ENCODE results near the gene PCDHGA4. TPM values are rescaled to one million over a fixed set of nuclear protein-coding genes. Genes with fewer than 3 reads are reported as not detected.
"Not testable (repeated sequence)": the region's sequence is repeated elsewhere in the genome, so short reads cannot be mapped to it uniquely, and the experiment has no call there.

PCDHGA4 gene
- total and polyA plus RNA-seq, 2 donors from 2014 or later: 0.13 to 3.9 TPM

DNA sequence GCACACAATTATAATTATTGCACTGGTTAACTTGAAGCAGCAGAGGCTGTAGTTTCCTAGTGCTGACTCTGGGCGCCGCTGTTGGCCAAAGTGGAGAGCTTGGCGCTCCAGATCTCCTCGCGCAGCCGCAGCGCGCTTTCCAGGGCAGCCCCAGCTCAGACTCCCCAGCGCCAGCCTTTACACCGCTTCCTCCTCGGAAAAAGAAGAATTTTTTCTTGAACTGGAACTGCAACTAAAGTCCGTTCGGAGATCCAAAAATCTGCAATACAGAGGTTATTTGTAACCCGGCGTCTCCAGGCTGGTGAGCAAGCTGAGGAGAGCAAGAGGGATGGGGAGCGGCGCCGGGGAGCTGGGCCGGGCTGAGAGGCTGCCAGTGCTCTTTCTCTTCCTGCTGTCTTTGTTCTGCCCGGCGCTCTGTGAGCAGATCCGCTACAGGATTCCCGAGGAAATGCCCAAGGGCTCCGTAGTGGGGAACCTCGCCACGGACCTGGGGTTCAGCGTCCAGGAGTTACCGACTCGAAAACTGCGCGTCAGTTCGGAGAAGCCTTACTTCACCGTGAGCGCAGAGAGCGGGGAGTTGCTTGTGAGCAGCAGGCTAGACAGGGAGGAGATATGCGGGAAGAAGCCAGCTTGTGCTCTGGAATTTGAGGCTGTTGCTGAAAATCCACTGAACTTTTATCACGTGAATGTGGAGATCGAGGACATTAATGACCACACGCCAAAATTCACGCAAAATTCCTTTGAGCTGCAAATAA lies 32.9 kb downstream of the PCDHGA4 start, which contains the start of gene PCDHGB4:
Gene PCDHGB4 (plus strand): TSS at position 142 of the 755 bp plus-strand sequence. CDS start 187 bp downstream, at position 329.
- H3K27ac ChIP-seq (ENCODE audit: low read depth in 2 of 2, low read length in 2 of 2); FAIRE-seq; H3K36me3 ChIP-seq (ENCODE audit: control insufficient read depth in 2 of 3, insufficient read depth in 3 of 3, low read length in 3 of 3); intact Hi-C loops (cut with DNase I); H3K27me3 ChIP-seq (ENCODE audit: control insufficient read depth, insufficient read depth, low read length); H3K4me1 ChIP-seq (ENCODE audit: control insufficient read depth in 2 of 3, insufficient read depth in 2 of 3, low read depth in 1 of 3, low read length in 3 of 3); H3K9ac ChIP-seq (ENCODE audit: low read length in 3 of 3): not testable (repeated sequence)
- TF ChIP-seq CTCF (IDR thresholded peaks at IDR 0.05; ENCODE audit: borderline replicate concordance, extremely low read depth, insufficient read depth): peak; percentile 28
- DNase-seq: peak in 3 of 5 donors; percentile 29 to 48 (median 33)
- Histone ChIP-seq H3K4me3 (ENCODE audit: low read length in 3 of 3) (peak within 1 kb of the TSS in 2 of 3 donors; percentile 23 to 25), H3K9me3 (ENCODE audit: control insufficient read depth in 2 of 3, insufficient read depth in 1 of 3, low read length in 3 of 3) (peaks cover 4 to 85% (median 19%) of the 10 kb centered on the region in 3 donors)

- no peak for TF ChIP-seq CTCF (IDR thresholded peaks at IDR 0.05; ENCODE audit: borderline replicate concordance, extremely low read depth, insufficient read depth)
- DNase-seq (no peak), FAIRE-seq (no peak)
- Histone ChIP-seq H3K4me1 (ENCODE audit: control insufficient read depth in 2 of 3, insufficient read depth in 2 of 3, low read depth in 1 of 3, low read length in 3 of 3) (no peaks in the 10 kb centered on the region), H3K27ac (ENCODE audit: low read depth in 2 of 2, low read length in 2 of 2) (no peak overlapping the region), H3K9me3 (ENCODE audit: control insufficient read depth in 2 of 3, insufficient read depth in 1 of 3, low read length in 3 of 3) (peaks cover 4 to 84% (median 19%) of the 10 kb centered on the region in 3 donors), H3K4me3 (ENCODE audit: low read length in 3 of 3) (peak overlapping the region in 2 of 3 donors; percentile 23 to 25), H3K36me3 (ENCODE audit: control insufficient read depth in 2 of 3, insufficient read depth in 3 of 3, low read length in 3 of 3) (no peaks in the 10 kb centered on the region), H3K9ac (ENCODE audit: low read length in 3 of 3) (no peak overlapping the region), H3K27me3 (ENCODE audit: control insufficient read depth, insufficient read depth, low read length) (no peaks in the 10 kb centered on the region)
- intact Hi-C loops (cut with DNase I): no loop called here
These were observed 33.8 kb downstream of the PCDHGA4 start for GRCh38 chr5:141388661-141389060.

GRCh38 chr5:141389153-141390042 lies 34.6 kb downstream of the PCDHGA4 start:
- intact Hi-C loops (cut with DNase I): no loop called here
- Histone ChIP-seq H3K36me3 (ENCODE audit: control insufficient read depth in 2 of 3, insufficient read depth in 3 of 3, low read length in 3 of 3) (no peaks in the 10 kb centered on the region), H3K9me3 (ENCODE audit: control insufficient read depth in 2 of 3, insufficient read depth in 1 of 3, low read length in 3 of 3) (peaks cover 6 to 86% (median 19%) of the 10 kb centered on the region in 3 donors), H3K4me3 (ENCODE audit: low read length in 3 of 3) (no peak overlapping the region), H3K9ac (ENCODE audit: low read length in 3 of 3) (no peak overlapping the region), H3K27ac (ENCODE audit: low read depth in 2 of 2, low read length in 2 of 2) (no peak overlapping the region), H3K4me1 (ENCODE audit: control insufficient read depth in 2 of 3, insufficient read depth in 2 of 3, low read depth in 1 of 3, low read length in 3 of 3) (no peaks in the 10 kb centered on the region), H3K27me3 (ENCODE audit: control insufficient read depth, insufficient read depth, low read length) (no peaks in the 10 kb centered on the region)
- FAIRE-seq (no peak), DNase-seq (no peak)
- no peak for TF ChIP-seq CTCF (IDR thresholded peaks at IDR 0.05; ENCODE audit: borderline replicate concordance, extremely low read depth, insufficient read depth)

All from kidney (tissue), 14 donors.